ENCODE data around the gene SCGB2B2.
"Not testable (repeated sequence)": the region's sequence is repeated elsewhere in the genome, so short reads cannot be mapped to it uniquely, and the experiment has no call there.

- not testable (repeated sequence) for TF ChIP-seq CTCF (conservative IDR thresholded peaks at IDR 0.05); ZFX (IDR thresholded peaks at IDR 0.05)
These were observed 8.3 kb upstream of the SCGB2B2 start for GRCh38 chr19:34685266-34685665.

All from C4-2B (cell line).